IMR-90 (cell line): ENCODE data around the gene TSSC4. TPM values are rescaled to one million over a fixed set of nuclear protein-coding genes. Genes with fewer than 3 reads are reported as not detected.

Experiments
- ATAC-seq: fragments of 200-7000 bp; cut with Tn5 transposase; 2 replicates; pipeline ENCODE4 v1.9.1; 2020; ENCODE audit warnings: low read depth, mild to moderate bottlenecking, moderate library complexity
- BruUV-seq: library from RNA; stranded (reverse); fragments of 400-500 nt; replicated peaks from 2 replicates; lab custom pipeline; 2021; lab: Mats Ljungman, UMichigan
- CTCF ChIA-PET: fragments of 300-600 bp; formaldehyde crosslinking; extraction: SDS; loops from one replicate; lab custom pipeline; 2021; ENCODE audit warnings: antibody characterized with exemption; lab: Yijun Ruan, JAX
- POLR2A ChIA-PET: fragments of 300-600 bp; sonication (Branson Sonifier 250); formaldehyde crosslinking; loops from one replicate; lab custom pipeline; 2022; ENCODE audit warnings: antibody characterized with exemption; ENCODE audit not compliant: unreplicated experiment; lab: Charles Lee
- DNase-seq: peaks from one replicate; pipeline ENCODE4 v3.0.0; 2013
- H2AFZ ChIP-seq: replicated peaks from 2 replicates; pipeline ENCODE3; 2013; ENCODE audit warnings: low read length, mild to moderate bottlenecking; ENCODE audit not compliant: poor library complexity
- H2AK5ac ChIP-seq: 2 replicates; pipeline ENCODE4 v1.6.1; 2013; ENCODE audit warnings: low read depth, low read length, inconsistent platforms
- H2AK9ac ChIP-seq: replicated peaks from 2 replicates; pipeline ENCODE3; 2013; ENCODE audit warnings: mild to moderate bottlenecking, low read depth, low read length, moderate library complexity; ENCODE audit not compliant: poor library complexity
- H2BK120ac ChIP-seq: 2 replicates; pipeline ENCODE4 v1.6.1; 2013; ENCODE audit warnings: low read depth, low read length, inconsistent platforms
- H2BK15ac ChIP-seq: 3 replicates; pipeline ENCODE4 v1.6.1; 2013; ENCODE audit warnings: low read depth, low read length, inconsistent platforms
- H2BK20ac ChIP-seq: 2 replicates; pipeline ENCODE4 v1.6.1; 2013; ENCODE audit warnings: low read depth, mild to moderate bottlenecking, inconsistent platforms, low read length, moderate library complexity
- H2BK5ac ChIP-seq: 2 replicates; pipeline ENCODE4 v1.6.1; 2013; ENCODE audit warnings: mild to moderate bottlenecking, low read depth, low read length, inconsistent platforms; ENCODE audit not compliant: poor library complexity, severe bottlenecking
- H3K14ac ChIP-seq: replicated peaks from 2 replicates; pipeline ENCODE4 v1.6.1; 2013; ENCODE audit warnings: low read depth, low read length, inconsistent platforms
- H3K18ac ChIP-seq: 2 replicates; pipeline ENCODE4 v1.6.1; 2013; ENCODE audit warnings: low read depth, low read length, control low read depth
- H3K23ac ChIP-seq: 2 replicates; pipeline ENCODE4 v1.6.1; 2013; ENCODE audit warnings: low read depth, low read length, inconsistent platforms
- H3K27ac ChIP-seq: 2 replicates; pipeline ENCODE4 v1.5.1; 2013; ENCODE audit warnings: mild to moderate bottlenecking, control low read depth, low read length; ENCODE audit not compliant: insufficient read depth
- H3K27me3 ChIP-seq: 2 replicates; pipeline ENCODE4 v1.6.1; 2013; ENCODE audit warnings: low read length; ENCODE audit not compliant: control insufficient read depth, insufficient read depth
- H3K36me3 ChIP-seq: 2 replicates; pipeline ENCODE4 v1.6.1; 2013; ENCODE audit warnings: low read length, mixed read lengths; ENCODE audit not compliant: control insufficient read depth, insufficient read depth
- H3K4ac ChIP-seq: 2 replicates; pipeline ENCODE4 v1.6.1; 2013; ENCODE audit warnings: low read depth, low read length, inconsistent platforms
- H3K4me1 ChIP-seq: 2 replicates; pipeline ENCODE4 v1.6.1; 2013; ENCODE audit warnings: low read length, mixed read lengths; ENCODE audit not compliant: control insufficient read depth, insufficient read depth
- H3K4me2 ChIP-seq: 2 replicates; pipeline ENCODE4 v1.6.1; 2013; ENCODE audit warnings: low read depth, mild to moderate bottlenecking, control low read depth, low read length, moderate library complexity
- H3K4me3 ChIP-seq: 2 replicates; pipeline ENCODE4 v1.5.1; 2013; ENCODE audit warnings: low read depth, mild to moderate bottlenecking, control low read depth, low read length, moderate library complexity; ENCODE audit not compliant: insufficient read depth
- H3K56ac ChIP-seq: 2 replicates; pipeline ENCODE4 v1.6.1; 2013; ENCODE audit warnings: low read length, inconsistent platforms; ENCODE audit not compliant: insufficient read depth; ENCODE audit errors: extremely low read depth
- H3K79me1 ChIP-seq, 2 experiments: 2 replicates each; pipeline ENCODE4 v1.6.1; 2013; ENCODE audit warnings: low read length in 2 of 2, inconsistent platforms in 1 of 2, low read depth in 1 of 2
- H3K9ac ChIP-seq: 2 replicates; pipeline ENCODE4 v1.6.1; 2013; ENCODE audit warnings: low read depth, low read length, control low read depth
- H3K9me1 ChIP-seq: 2 replicates; pipeline ENCODE4 v1.6.1; 2013; ENCODE audit warnings: low read length, inconsistent platforms; ENCODE audit not compliant: insufficient read depth
- H3K9me3 ChIP-seq: 2 replicates; pipeline ENCODE4 v1.6.1; 2013; ENCODE audit warnings: low read length; ENCODE audit not compliant: control insufficient read depth, insufficient read depth
- H4K20me1 ChIP-seq: 2 replicates; pipeline ENCODE4 v1.6.1; 2013; ENCODE audit warnings: low read length, inconsistent platforms; ENCODE audit not compliant: insufficient read depth
- H4K5ac ChIP-seq: 2 replicates; pipeline ENCODE4 v1.6.1; 2013; ENCODE audit warnings: mild to moderate bottlenecking, low read depth, low read length, control low read depth
- H4K8ac ChIP-seq, 2 experiments: 2 replicates each; pipeline ENCODE4 v1.6.1; 2013; ENCODE audit warnings: low read depth in 2 of 2, low read length in 2 of 2, control low read depth in 1 of 2, inconsistent platforms in 1 of 2
- H4K91ac ChIP-seq: 2 replicates; pipeline ENCODE4 v1.6.1; 2013; ENCODE audit warnings: low read depth, low read length, inconsistent platforms; ENCODE audit not compliant: insufficient read depth
- BHLHE40 ChIP-seq: fragments of 150-350 bp; IDR thresholded peaks from 2 replicates; pipeline ENCODE4 v1.6.1; 2016; ENCODE audit warnings: mild to moderate bottlenecking, low read depth, low read length
- CEBPB ChIP-seq: IDR thresholded peaks from 2 replicates; pipeline ENCODE4 v1.6.1; 2012; ENCODE audit warnings: low read depth, low read length, improper control_type of control experiment
- CHD1 ChIP-seq: IDR thresholded peaks from 2 replicates; pipeline ENCODE4 v1.6.1; 2012; ENCODE audit warnings: low read depth, low read length, improper control_type of control experiment
- ELK1 ChIP-seq: fragments of 150-350 bp; IDR thresholded peaks from 2 replicates; pipeline ENCODE4 v1.6.1; 2016; ENCODE audit warnings: low read depth, mild to moderate bottlenecking, low read length, moderate library complexity, borderline replicate concordance
- FOS ChIP-seq: fragments of 150-350 bp; IDR thresholded peaks from 2 replicates; pipeline ENCODE4 v1.6.1; 2016; ENCODE audit warnings: low read depth, low read length
- MAFK ChIP-seq: IDR thresholded peaks from 2 replicates; pipeline ENCODE4 v1.6.1; 2012; ENCODE audit warnings: low read depth, low read length, improper control_type of control experiment
- MAZ ChIP-seq: IDR thresholded peaks from 2 replicates; pipeline ENCODE4 v1.6.1; 2012; ENCODE audit warnings: low read depth, mild to moderate bottlenecking, low read length, improper control_type of control experiment, moderate library complexity, borderline replicate concordance
- MXI1 ChIP-seq: IDR thresholded peaks from 2 replicates; pipeline ENCODE4 v1.6.1; 2012; ENCODE audit warnings: low read depth, mild to moderate bottlenecking, low read length, moderate library complexity, borderline replicate concordance
- NFE2L2 ChIP-seq: fragments of 150-350 bp; IDR thresholded peaks from 2 replicates; pipeline ENCODE4 v1.6.1; 2016; ENCODE audit warnings: low read depth, mild to moderate bottlenecking, low read length
- POLR2A ChIP-seq: IDR thresholded peaks from 2 replicates; pipeline ENCODE4 v1.6.1; 2012; ENCODE audit warnings: mild to moderate bottlenecking, low read depth, low read length
- RAD21 ChIP-seq: IDR thresholded peaks from 2 replicates; pipeline ENCODE4 v1.6.1; 2012; ENCODE audit warnings: low read length, improper control_type of control experiment
- RFX5 ChIP-seq: IDR thresholded peaks from 2 replicates; pipeline ENCODE4 v1.8.0; 2012; ENCODE audit warnings: low read depth, mild to moderate bottlenecking, low read length, moderate library complexity
- USF2 ChIP-seq: fragments of 150-350 bp; IDR thresholded peaks from 2 replicates; pipeline ENCODE4 v1.6.1; 2017; ENCODE audit warnings: mild to moderate bottlenecking, antibody characterized with exemption, low read length, low read depth
- WGBS, 2 experiments: methylation state at CpG; one replicate each; pipeline versions ENCODE4 v1.1.5 to v1.1.7; 2013; ENCODE audit warnings: missing lambda C conversion rate in 2 of 2; ENCODE audit not compliant: insufficient read length in 1 of 2; ENCODE audit errors: extremely low coverage in 2 of 2; 5-methylcytosine and 5-hydroxymethylcytosine counted together
- dilution Hi-C: fragments of 300-500 bp; cut with HindIII; formaldehyde crosslinking; loops from one replicate; pipeline ENCODE4 v1.14.3; 2018; ENCODE audit warnings: low sequenced_read_pairs; ENCODE audit not compliant: unreplicated experiment
- in situ Hi-C: fragments of 300-500 bp; cut with MboI; formaldehyde crosslinking; loops from 3 replicates; pipeline ENCODE4 v1.14.3; 2019; ENCODE audit warnings: low sequenced_read_pairs, inconsistent platforms, mixed read lengths
- intact Hi-C: fragments of 100-400 bp; cut with micrococcal nuclease; formaldehyde crosslinking; loops from 2 replicates; pipeline ENCODE4 v1.10.0; 2022
- polyA plus RNA-seq, 3 experiments: library from polyadenylated mRNA; depleted of rRNA; stranded (reverse); fragments of >200 nt; gene quantifications; 2 replicates each; pipeline ENCODE4 v1.2.3, GENCODE V29; 2012; ENCODE audit warnings: low replicate concordance in 1 of 3
- total RNA-seq: library from RNA; depleted of rRNA; stranded (reverse); fragments of >200 nt; gene quantifications from 2 replicates; pipeline ENCODE4 v1.2.3, GENCODE V29; 2012
- TF ChIP-seq, protein P1 (sequence below): conservative IDR thresholded peaks from 2 replicates; pipeline ENCODE4 v1.5.1; 2012; ENCODE audit warnings: mild to moderate bottlenecking, low read depth, low read length, improper control_type of control experiment

Gene TSSC4
- total and polyA plus RNA-seq, 2 of the 4 experiments (the other 2 are of a cell fraction): 34.9 to 40.0 TPM

DNA sequence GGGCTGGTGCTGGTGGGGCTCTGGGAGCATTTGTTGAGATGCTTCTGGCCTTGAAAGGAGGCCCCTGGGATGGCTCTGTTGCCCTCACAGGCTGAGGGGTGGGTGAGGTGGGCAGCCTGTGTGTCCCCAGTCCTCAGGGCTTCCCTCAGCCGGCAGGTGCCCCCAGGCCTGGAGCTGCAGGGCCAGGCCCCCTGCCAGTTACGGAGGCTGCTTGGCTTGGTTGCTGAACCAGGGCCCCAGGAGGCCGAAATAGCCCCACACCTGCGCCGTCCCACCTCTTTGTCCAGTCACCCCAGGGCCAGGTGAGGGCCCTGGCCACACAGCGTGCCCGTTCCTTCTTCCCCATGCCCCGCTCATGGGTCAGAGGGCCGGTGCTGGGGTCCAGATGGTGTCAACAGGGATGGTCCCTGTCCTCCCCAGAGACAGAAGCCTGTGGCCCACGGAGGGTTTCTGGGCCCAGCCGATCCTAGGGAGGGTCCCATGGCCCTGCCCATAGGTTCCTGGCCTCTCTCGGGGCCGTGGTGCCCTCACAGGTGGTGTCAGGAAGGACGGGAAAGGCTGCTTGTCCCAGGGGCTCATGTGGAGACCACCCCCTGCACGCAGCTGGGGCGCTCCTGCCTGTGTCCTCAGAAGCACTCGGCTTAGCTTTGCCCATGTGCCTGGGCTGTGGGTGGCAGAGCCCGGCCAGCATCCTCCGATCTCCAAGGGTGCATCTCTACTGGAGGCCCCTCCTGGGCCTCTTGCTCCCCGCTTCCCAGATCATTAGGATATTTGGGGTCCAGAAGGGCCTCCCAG lies 9.2 kb upstream of the TSSC4 start:
- Histone ChIP-seq H3K4ac (peak overlapping the region; percentile 72), H3K27ac (peak overlapping the region; percentile 73), H3K23ac (no peak overlapping the region), H2AK5ac (peak overlapping the region; percentile 96), H2BK20ac (no peak overlapping the region), H4K91ac (peak overlapping the region; percentile 39), H3K4me3 (no peak overlapping the region), H3K9me3 (no peaks in the 10 kb centered on the region), H3K27me3 (no peaks in the 10 kb centered on the region), H3K14ac (peak overlapping the region; percentile 63; the same call in 1 of the 2 replicates), H3K79me1 (peaks cover 19 to 56% of the 10 kb centered on the region in 2 experiments), H2BK120ac (peak overlapping the region; percentile 40), H3K36me3 (peaks cover 44% of the 10 kb centered on the region), H3K9ac (no peak overlapping the region), H2BK5ac (peak overlapping the region; percentile 49), H4K20me1 (peaks cover 58% of the 10 kb centered on the region), H3K4me1 (peaks cover 36% of the 10 kb centered on the region), H3K4me2 (no peak overlapping the region), H4K5ac (no peak overlapping the region), H2AFZ (peak overlapping the region; percentile 64), H3K18ac (no peak overlapping the region), H4K8ac (peak overlapping the region; percentile 49 to 75; a peak in 2 of 4 replicates), H2BK15ac (no peak overlapping the region; the same call in 2 of the 3 replicates), H3K9me1 (peaks cover 4% of the 10 kb centered on the region; the same call in 1 of the 2 replicates), H2AK9ac (peak overlapping the region; percentile 97), H3K56ac (0 out of 2 replicates have a peak overlapping the region, but pooled peaks have one; percentile 3)
- no TSS peak for BruUV-seq
- 92% methylated on average over 10 of the region's 20 CpGs; no CpG with 5 or more reads in 1 of the 2 experiments for WGBS, 2 experiments
- dilution Hi-C loops (no loop called here), in situ Hi-C loops (no loop called here), intact Hi-C loops (no loop called here)
- DNase-seq (no peak), ATAC-seq (no peak)
- POLR2A ChIA-PET: no interaction called here
- CTCF ChIA-PET: interaction anchor here (1.1 kb wide), 1 partner anchor 85 kb away, joined by 3 read pairs; no protein-coding TSS in a partner anchor
- TF ChIP-seq CEBPB: no peak
- no peak for TF ChIP-seq POLR2A
- no peak for TF ChIP-seq NFE2L2
- TF ChIP-seq, protein P1, sequence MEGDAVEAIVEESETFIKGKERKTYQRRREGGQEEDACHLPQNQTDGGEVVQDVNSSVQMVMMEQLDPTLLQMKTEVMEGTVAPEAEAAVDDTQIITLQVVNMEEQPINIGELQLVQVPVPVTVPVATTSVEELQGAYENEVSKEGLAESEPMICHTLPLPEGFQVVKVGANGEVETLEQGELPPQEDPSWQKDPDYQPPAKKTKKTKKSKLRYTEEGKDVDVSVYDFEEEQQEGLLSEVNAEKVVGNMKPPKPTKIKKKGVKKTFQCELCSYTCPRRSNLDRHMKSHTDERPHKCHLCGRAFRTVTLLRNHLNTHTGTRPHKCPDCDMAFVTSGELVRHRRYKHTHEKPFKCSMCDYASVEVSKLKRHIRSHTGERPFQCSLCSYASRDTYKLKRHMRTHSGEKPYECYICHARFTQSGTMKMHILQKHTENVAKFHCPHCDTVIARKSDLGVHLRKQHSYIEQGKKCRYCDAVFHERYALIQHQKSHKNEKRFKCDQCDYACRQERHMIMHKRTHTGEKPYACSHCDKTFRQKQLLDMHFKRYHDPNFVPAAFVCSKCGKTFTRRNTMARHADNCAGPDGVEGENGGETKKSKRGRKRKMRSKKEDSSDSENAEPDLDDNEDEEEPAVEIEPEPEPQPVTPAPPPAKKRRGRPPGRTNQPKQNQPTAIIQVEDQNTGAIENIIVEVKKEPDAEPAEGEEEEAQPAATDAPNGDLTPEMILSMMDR: no peak
- TF ChIP-seq MXI1: no peak
- TF ChIP-seq RFX5: no peak
- no peak for TF ChIP-seq MAFK
- no peak for TF ChIP-seq FOS
- no peak for TF ChIP-seq CHD1
- TF ChIP-seq MAZ: no peak
- no peak for TF ChIP-seq BHLHE40
- no peak for TF ChIP-seq RAD21
- TF ChIP-seq ELK1: no peak
- no peak for TF ChIP-seq USF2
